GM12878 (cell line): Measurements from ENCODE around the gene GPR63. TPM values are rescaled to one million over a fixed set of nuclear protein-coding genes. Genes with fewer than 3 reads are reported as not detected.

Source experiments
- ATAC-seq: fragments of 200-7000 bp; cut with Tn5 transposase; 3 replicates; pipeline ENCODE4 v1.9.1; 2020; ENCODE audit warnings: mild to moderate bottlenecking, moderate library complexity
- BruUV-seq: library from RNA; stranded (reverse); fragments of 400-500 nt; replicated peaks from 2 replicates; lab custom pipeline; 2021; lab: Mats Ljungman, UMichigan
- CTCF ChIA-PET: fragments of 300-600 bp; sonication (Branson Sonifier 250); formaldehyde crosslinking; extraction: SDS; loops from one replicate; lab custom pipeline; 2021; ENCODE audit warnings: inconsistent platforms; lab: Yijun Ruan, JAX
- POLR2A ChIA-PET: fragments of 350-600 bp; formaldehyde crosslinking; extraction: SDS; loops from one replicate; lab custom pipeline; 2021; ENCODE audit warnings: inconsistent platforms; lab: Charles Lee
- RAD21 ChIA-PET: fragments of 300-600 bp; sonication (Branson Sonifier 250); formaldehyde crosslinking; loops from one replicate; lab custom pipeline; 2023; ENCODE audit warnings: antibody characterized with exemption; ENCODE audit not compliant: unreplicated experiment; lab: Charles Lee
- SMC1A ChIA-PET: fragments of 300-600 bp; sonication (Branson Sonifier 250); formaldehyde crosslinking; loops from one replicate; lab custom pipeline; 2023; ENCODE audit not compliant: unreplicated experiment, uncharacterized antibody; lab: Charles Lee
- DNase-seq: peaks from one replicate; pipeline ENCODE4 v3.0.0-alpha.2; 2011; ENCODE audit warnings: low read depth, low spot score
- FAIRE-seq: peaks from 3 replicates; lab custom pipeline; 2011; peaks lifted over from hg19 to GRCh38; lab: Jason Lieb, UNC
- H2AFZ ChIP-seq: 2 replicates; pipeline ENCODE4 v1.6.0; 2011; ENCODE audit warnings: low read depth, low read length, control low read depth; ENCODE audit not compliant: control insufficient read depth
- H3K27ac ChIP-seq: 2 replicates; pipeline ENCODE4 v1.5.1; 2011; ENCODE audit warnings: control low read depth; ENCODE audit not compliant: control insufficient read depth, insufficient read depth
- H3K27me3 ChIP-seq, 2 experiments: replicated peaks in 1 of 2; 2 replicates each; pipeline versions ENCODE4 v1.6.0 to v1.6.1; 2011; ENCODE audit warnings: low read length in 1 of 2; ENCODE audit not compliant: control insufficient read depth in 2 of 2, insufficient read depth in 2 of 2
- H3K36me3 ChIP-seq, 2 experiments: 2 replicates each; pipeline ENCODE4 v1.5.1; 2011; ENCODE audit warnings: low read length in 1 of 2; ENCODE audit not compliant: control insufficient read depth in 2 of 2, insufficient read depth in 2 of 2
- H3K4me1 ChIP-seq: 2 replicates; pipeline ENCODE4 v1.6.1; 2011; ENCODE audit warnings: mild to moderate bottlenecking, low read length, moderate library complexity, mixed read lengths; ENCODE audit not compliant: control insufficient read depth, insufficient read depth
- H3K4me2 ChIP-seq: 2 replicates; pipeline ENCODE4 v1.6.0; 2011; ENCODE audit warnings: control low read depth; ENCODE audit not compliant: control insufficient read depth, insufficient read depth
- H3K4me3 ChIP-seq: fragments of 200-600 bp; sonication (generic); 2 replicates; pipeline ENCODE4 v1.5.1; 2016
- H3K79me2 ChIP-seq: 2 replicates; pipeline ENCODE4 v1.6.0; 2011; ENCODE audit warnings: low read length; ENCODE audit not compliant: control insufficient read depth, insufficient read depth
- H3K9ac ChIP-seq: 2 replicates; pipeline ENCODE4 v1.8.0; 2011; ENCODE audit warnings: low read length, control low read depth, mixed read lengths; ENCODE audit not compliant: control insufficient read depth, insufficient read depth
- H3K9me3 ChIP-seq: replicated peaks from 3 replicates; pipeline ENCODE4 v1.5.1; 2011; ENCODE audit warnings: mild to moderate bottlenecking, low read length; ENCODE audit not compliant: control insufficient read depth, insufficient read depth
- H4K20me1 ChIP-seq: 2 replicates; pipeline ENCODE4 v1.6.0; 2011; ENCODE audit not compliant: control insufficient read depth, insufficient read depth
- CBX5 ChIP-seq: sonication (generic); IDR thresholded peaks from 2 replicates; pipeline ENCODE4 v1.6.1; 2016; ENCODE audit warnings: low read depth, moderate library complexity, mild to moderate bottlenecking, inconsistent platforms
- KDM1A ChIP-seq: fragments of 200-600 bp; sonication (generic); IDR thresholded peaks from 2 replicates; pipeline ENCODE4 v1.6.1; 2016; ENCODE audit warnings: borderline replicate concordance
- RAD21 ChIP-seq: IDR thresholded peaks from 2 replicates; pipeline ENCODE4 v1.6.1; 2011; ENCODE audit warnings: mild to moderate bottlenecking, low read depth, low read length, moderate library complexity; ENCODE audit not compliant: insufficient read depth
- RCOR1 ChIP-seq: conservative IDR thresholded peaks from 2 replicates; pipeline ENCODE4 v1.6.1; 2012; ENCODE audit warnings: low read depth, low read length, improper control_type of control experiment
- ZNF622 ChIP-seq: fragments of 450-650 bp; IDR thresholded peaks from 2 replicates; pipeline ENCODE4 v1.6.1; 2017; ENCODE audit warnings: mild to moderate bottlenecking, inconsistent platforms
- ZSCAN29 ChIP-seq: fragments of 450-650 bp; IDR thresholded peaks from 2 replicates; pipeline ENCODE4 v1.6.1; 2017; ENCODE audit warnings: mild to moderate bottlenecking, moderate library complexity
- WGBS: methylation state at CpG from one replicate; pipeline ENCODE4 v1.1.6; 2016; ENCODE audit warnings: low lambda C conversion rate; ENCODE audit not compliant: insufficient replicate concordance, insufficient coverage; ENCODE audit errors: missing lambda C conversion rate; 5-methylcytosine and 5-hydroxymethylcytosine counted together
- in situ Hi-C: fragments of 300-500 bp; cut with MboI; formaldehyde crosslinking; loops from 9 replicates; pipeline ENCODE4 v1.14.3; 2018; ENCODE audit warnings: mixed read lengths
- intact Hi-C: fragments of 100-400 bp; cut with micrococcal nuclease; formaldehyde crosslinking; loops from one replicate; pipeline ENCODE4 v1.14.2; 2022; ENCODE audit not compliant: unreplicated experiment
- polyA plus RNA-seq, 11 experiments: library from polyadenylated mRNA; depleted of rRNA in 4 of 11; unstranded in 6 of 11; stranded (reverse) in 5 of 11; fragments of >200 nt; fragmentation: Nextera tagmentation in 4 of 11; fragmentation: Illumina TruSeq in 1 of 11; extraction: Ambion mirVana in 4 of 11; extraction: Trizol in 1 of 11; gene quantifications; 1 replicate in 1 of 11; 2 replicates in 10 of 11; pipeline versions ENCODE4 v1.2.1 to v1.2.3, GENCODE V29; 2011 to 2016; ENCODE audit warnings: inconsistent platforms in 2 of 11, missing spikeins in 2 of 11, low read depth in 1 of 11
- total RNA-seq, 4 experiments: library from RNA; depleted of rRNA in 3 of 4; stranded (reverse); fragments of >200 nt in 3 of 4; fragmentation: Illumina TruSeq in 1 of 4; extraction: Trizol in 1 of 4; gene quantifications; 2 replicates each; pipeline versions ENCODE4 v1.2.1 to v1.2.3, GENCODE V29; 2013 to 2021
- TF ChIP-seq, protein P1 (sequence below), 3 experiments: IDR thresholded peaks in 2 of 3; conservative IDR thresholded peaks in 1 of 3; 2 replicates each; pipeline ENCODE4 v1.5.1; 2011; ENCODE audit warnings: low read depth in 3 of 3, low read length in 3 of 3, mild to moderate bottlenecking in 3 of 3, control low read depth in 2 of 3, moderate library complexity in 2 of 3, inconsistent platforms in 1 of 3, mixed read lengths in 1 of 3; ENCODE audit not compliant: control insufficient read depth in 2 of 3, insufficient read depth in 1 of 3; ENCODE audit errors: extremely low read depth in 1 of 3

The GPR63 gene
- total and polyA plus RNA-seq, 10 of the 15 experiments (the other 5 are each of a cell fraction or from before 2014, with no cell fraction given), result 1.6 to 6.6 (median 3.5) TPM

DNA sequence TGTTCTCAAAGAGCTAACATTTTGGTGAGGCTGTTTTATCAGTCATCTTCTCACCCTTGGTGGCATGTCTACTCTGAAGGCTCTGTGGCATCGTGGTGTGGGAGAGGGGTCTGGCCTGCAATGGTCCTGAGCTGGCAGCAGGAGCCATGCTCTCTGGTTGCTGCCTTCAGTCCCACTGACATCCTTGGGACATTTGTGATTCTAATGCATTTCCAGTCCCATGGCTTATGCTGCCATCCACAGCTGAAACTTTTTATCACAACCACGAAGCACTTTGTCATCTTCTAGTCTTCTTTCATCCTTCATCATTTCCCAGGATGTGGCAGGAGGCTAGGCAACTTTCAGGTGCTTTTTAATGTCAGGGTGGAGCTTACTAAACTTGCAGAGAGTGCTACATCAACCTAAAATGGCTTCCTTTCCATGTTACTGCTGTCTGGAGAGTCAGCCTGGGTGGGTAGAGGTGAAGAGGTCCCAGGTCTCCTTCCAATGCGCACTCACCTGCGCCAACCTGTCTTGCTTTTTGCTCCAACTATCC is 77.1 kb downstream of the GPR63 start:
- ATAC-seq, result peak; percentile 51
- WGBS, result 47% methylated on average over 4 of the region's 4 CpGs
- no TSS peak for BruUV-seq

More for the DNA sequence above, 77.1 kb downstream of the GPR63 start:
- SMC1A ChIA-PET, result interaction anchor here (0.7 to 2.2 kb wide), 10 partner anchors 10 to 136 kb away, joined by 3 to 8 read pairs (median 4); no protein-coding TSS in a partner anchor
- RAD21 ChIA-PET, result interaction anchor here (1.0 to 2.2 kb wide), 4 partner anchors 133 to 299 kb away, joined by 3 to 12 read pairs (median 4); no protein-coding TSS in a partner anchor
- H3K4me1 ChIP-seq, result no peaks in the 10 kb centered on the region
- no peak for TF ChIP-seq KDM1A
- TF ChIP-seq ZSCAN29, result no peak
- no peak for TF ChIP-seq RCOR1
- TF ChIP-seq, protein P1, sequence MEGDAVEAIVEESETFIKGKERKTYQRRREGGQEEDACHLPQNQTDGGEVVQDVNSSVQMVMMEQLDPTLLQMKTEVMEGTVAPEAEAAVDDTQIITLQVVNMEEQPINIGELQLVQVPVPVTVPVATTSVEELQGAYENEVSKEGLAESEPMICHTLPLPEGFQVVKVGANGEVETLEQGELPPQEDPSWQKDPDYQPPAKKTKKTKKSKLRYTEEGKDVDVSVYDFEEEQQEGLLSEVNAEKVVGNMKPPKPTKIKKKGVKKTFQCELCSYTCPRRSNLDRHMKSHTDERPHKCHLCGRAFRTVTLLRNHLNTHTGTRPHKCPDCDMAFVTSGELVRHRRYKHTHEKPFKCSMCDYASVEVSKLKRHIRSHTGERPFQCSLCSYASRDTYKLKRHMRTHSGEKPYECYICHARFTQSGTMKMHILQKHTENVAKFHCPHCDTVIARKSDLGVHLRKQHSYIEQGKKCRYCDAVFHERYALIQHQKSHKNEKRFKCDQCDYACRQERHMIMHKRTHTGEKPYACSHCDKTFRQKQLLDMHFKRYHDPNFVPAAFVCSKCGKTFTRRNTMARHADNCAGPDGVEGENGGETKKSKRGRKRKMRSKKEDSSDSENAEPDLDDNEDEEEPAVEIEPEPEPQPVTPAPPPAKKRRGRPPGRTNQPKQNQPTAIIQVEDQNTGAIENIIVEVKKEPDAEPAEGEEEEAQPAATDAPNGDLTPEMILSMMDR (IDR thresholded peaks at IDR 0.05 in 2 of 3, conservative IDR thresholded peaks at IDR 0.05 in 1 of 3; ENCODE audit: control insufficient read depth in 2 of 3, extremely low read depth in 1 of 3, insufficient read depth in 1 of 3, low read depth in 3 of 3, low read length in 3 of 3), result peak in 1 of 3 experiments; percentile 27; a peak in 1 of 6 replicates
- no peak for TF ChIP-seq ZNF622
- no peak for TF ChIP-seq CBX5
- 0 out of 2 replicates have a peak, but pooled peaks have one; percentile 22 for TF ChIP-seq RAD21
- TF ChIP-seq, all 136 proteins: peak for 2
- DNase-seq, result no peak
- POLR2A ChIA-PET, result no interaction called here
- Histone ChIP-seq H3K27me3 (no peaks in the 10 kb centered on the region), H3K79me2 (no peaks in the 10 kb centered on the region), H3K4me3 (no peak overlapping the region), H3K27ac (no peak overlapping the region), H3K9me3 (no peaks in the 10 kb centered on the region; the same call in 2 of the 3 replicates), H4K20me1 (no peaks in the 10 kb centered on the region), H3K4me2 (no peak overlapping the region), H2AFZ (no peak overlapping the region), H3K9ac (no peak overlapping the region), H3K36me3 (no peaks in the 10 kb centered on the region)
- intact Hi-C loops, result loop anchor here (2.0 kb wide), 1 partner anchor 217 kb away; no protein-coding TSS in a partner anchor
- in situ Hi-C loops, result no loop called here
- FAIRE-seq, result no peak
- CTCF ChIA-PET, result interaction anchor here (0.7 to 1.8 kb wide), 7 partner anchors 9 to 215 kb away, joined by 3 to 8 read pairs (median 3); no protein-coding TSS in a partner anchor
